Measurements from ENCODE around the gene SRGAP2. TPM values are rescaled to one million over a fixed set of nuclear protein-coding genes. Genes with fewer than 3 reads are reported as not detected.
"Not testable (repeated sequence)": the region's sequence is repeated elsewhere in the genome, so short reads cannot be mapped to it uniquely, and the experiment has no call there.

SRGAP2 gene
- total RNA-seq, 1 experiment from 2014 or later = 70.1 TPM

GRCh38 chr1:206243335-206243734 is 40.0 kb downstream of the SRGAP2 start:
- CTCF ChIA-PET; H3K27me3 Mint-ChIP-seq (ENCODE audit: unreplicated experiment); H3K27ac Mint-ChIP-seq (ENCODE audit: unreplicated experiment); BruUV-seq (replicated peaks); H3K9me3 Mint-ChIP-seq (ENCODE audit: low read depth, unreplicated experiment); intact Hi-C loops (cut with micrococcal nuclease; ENCODE audit: unreplicated experiment); H3K36me3 Mint-ChIP-seq (ENCODE audit: insufficient read depth, unreplicated experiment); H3K4me1 Mint-ChIP-seq (ENCODE audit: low read depth, unreplicated experiment); H3K4me3 Mint-ChIP-seq (ENCODE audit: low read depth, unreplicated experiment); DNase-seq: not testable (repeated sequence)

- CTCF ChIA-PET; H3K4me3 Mint-ChIP-seq (ENCODE audit: low read depth, unreplicated experiment); H3K4me1 Mint-ChIP-seq (ENCODE audit: low read depth, unreplicated experiment); H3K27ac Mint-ChIP-seq (ENCODE audit: unreplicated experiment); H3K9me3 Mint-ChIP-seq (ENCODE audit: low read depth, unreplicated experiment); intact Hi-C loops (cut with micrococcal nuclease; ENCODE audit: unreplicated experiment); DNase-seq; H3K27me3 Mint-ChIP-seq (ENCODE audit: unreplicated experiment); BruUV-seq (replicated peaks); H3K36me3 Mint-ChIP-seq (ENCODE audit: insufficient read depth, unreplicated experiment): not testable (repeated sequence)
These were observed 42.1 kb downstream of the SRGAP2 start for GRCh38 chr1:206245479-206245878.

GRCh38 chr1:206246129-206246886 is 43.0 kb downstream of the SRGAP2 start:
- H3K36me3 Mint-ChIP-seq (ENCODE audit: insufficient read depth, unreplicated experiment); intact Hi-C loops (cut with micrococcal nuclease; ENCODE audit: unreplicated experiment); DNase-seq; H3K9me3 Mint-ChIP-seq (ENCODE audit: low read depth, unreplicated experiment); H3K4me1 Mint-ChIP-seq (ENCODE audit: low read depth, unreplicated experiment); H3K27ac Mint-ChIP-seq (ENCODE audit: unreplicated experiment); H3K4me3 Mint-ChIP-seq (ENCODE audit: low read depth, unreplicated experiment); H3K27me3 Mint-ChIP-seq (ENCODE audit: unreplicated experiment); BruUV-seq (replicated peaks); CTCF ChIA-PET: not testable (repeated sequence)

GRCh38 chr1:206250953-206251681 is 47.8 kb downstream of the SRGAP2 start:
- H3K4me1 Mint-ChIP-seq (ENCODE audit: low read depth, unreplicated experiment); H3K4me3 Mint-ChIP-seq (ENCODE audit: low read depth, unreplicated experiment); H3K27ac Mint-ChIP-seq (ENCODE audit: unreplicated experiment); H3K27me3 Mint-ChIP-seq (ENCODE audit: unreplicated experiment); H3K36me3 Mint-ChIP-seq (ENCODE audit: insufficient read depth, unreplicated experiment); intact Hi-C loops (cut with micrococcal nuclease; ENCODE audit: unreplicated experiment); BruUV-seq (replicated peaks); CTCF ChIA-PET; H3K9me3 Mint-ChIP-seq (ENCODE audit: low read depth, unreplicated experiment); DNase-seq: not testable (repeated sequence)

- H3K4me1 Mint-ChIP-seq (ENCODE audit: low read depth, unreplicated experiment); H3K4me3 Mint-ChIP-seq (ENCODE audit: low read depth, unreplicated experiment); H3K27ac Mint-ChIP-seq (ENCODE audit: unreplicated experiment); intact Hi-C loops (cut with micrococcal nuclease; ENCODE audit: unreplicated experiment); CTCF ChIA-PET; BruUV-seq (replicated peaks); H3K9me3 Mint-ChIP-seq (ENCODE audit: low read depth, unreplicated experiment); DNase-seq; H3K27me3 Mint-ChIP-seq (ENCODE audit: unreplicated experiment); H3K36me3 Mint-ChIP-seq (ENCODE audit: insufficient read depth, unreplicated experiment): not testable (repeated sequence)
These were observed 49.5 kb downstream of the SRGAP2 start for GRCh38 chr1:206252680-206253335.

Other genes starting within 250 kb of the SRGAP2 start
- 1.1 and 1.3 TPM in 2 replicates for gene RAB7B, start 200.1 kb upstream of the SRGAP2 start, total RNA-seq (2022)
- 425 and 457 TPM in 2 replicates for gene CTSE, start 179.6 kb upstream of the SRGAP2 start, total RNA-seq (2022)
- 75.1 and 88.9 TPM in 2 replicates for gene RHEX, start 150.4 kb upstream of the SRGAP2 start, total RNA-seq (2022)
- gene AVPR1B, start 86.2 kb upstream of the SRGAP2 start, total RNA-seq (2022) = not detected in 2 replicates
- gene FAM72A, start 702 bp upstream of the SRGAP2 start, total RNA-seq (2022) = 17.5 and 18.3 TPM in 2 replicates